ENCODE data around the gene TVP23B.
"Not testable (repeated sequence)": the region's sequence is repeated elsewhere in the genome, so short reads cannot be mapped to it uniquely, and the experiment has no call there.

The TVP23B gene

DNA sequence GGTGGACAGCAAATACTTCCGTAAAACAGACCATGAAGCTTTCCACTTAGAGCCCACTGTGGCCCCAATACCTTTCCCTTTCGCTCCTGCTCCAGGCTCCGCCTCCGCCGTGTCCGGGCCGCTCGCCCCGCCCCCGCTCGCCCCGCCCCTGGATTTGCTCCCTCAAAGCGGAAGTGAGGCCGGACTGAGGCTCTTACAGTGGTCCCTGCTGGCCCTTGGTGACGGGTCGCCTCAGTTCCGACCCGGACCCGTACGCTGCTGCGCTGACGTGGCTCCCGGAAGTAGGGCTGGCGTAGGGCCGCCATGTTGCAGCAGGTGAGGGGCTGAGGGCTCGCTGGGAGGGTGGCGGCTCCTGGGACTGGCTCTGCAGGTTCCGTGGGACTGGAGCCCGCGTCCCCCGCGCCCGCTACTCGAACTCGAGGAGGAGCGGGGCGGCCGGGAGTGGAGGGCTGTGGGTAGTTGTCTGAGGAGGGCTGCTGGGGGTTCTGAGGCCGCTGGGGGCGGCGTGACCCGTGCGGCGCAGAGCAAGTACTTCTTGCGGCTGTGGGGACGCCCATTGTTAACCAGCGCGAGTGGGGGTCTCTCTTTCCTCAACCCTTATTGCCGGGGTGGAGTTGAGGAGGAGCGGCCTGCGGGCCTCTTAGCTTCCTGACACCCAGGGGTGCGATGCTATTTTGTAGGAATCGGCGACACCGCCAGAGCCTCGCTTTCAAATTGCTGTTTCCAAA is at the start of gene TVP23B:
Gene TVP23B (plus strand): TSS at position 193 of the 728 bp plus-strand sequence. CDS start 111 bp downstream, at position 304.
- peak; percentile 95 to 98 for DNase-seq

DNA sequence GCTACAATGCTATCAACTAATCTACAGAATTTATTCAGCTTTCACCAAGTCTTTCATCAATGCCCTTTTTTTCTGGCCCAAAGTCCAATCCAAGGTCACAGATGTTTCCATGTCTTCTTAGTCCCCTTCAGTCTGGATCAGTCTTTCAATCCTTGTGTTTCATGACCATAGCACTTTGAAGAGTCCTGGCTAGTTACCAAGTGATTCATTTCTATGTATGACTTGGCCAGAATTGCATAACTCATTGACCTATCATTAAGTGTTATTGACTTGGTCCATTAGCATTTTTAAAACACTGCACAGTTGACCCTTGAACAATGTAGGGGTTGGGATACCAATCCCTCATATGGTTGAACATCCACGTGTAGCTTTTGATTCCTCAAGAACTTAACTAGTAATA is 48.5 kb upstream of the TVP23B start:
- not testable (repeated sequence) for DNase-seq

DNA sequence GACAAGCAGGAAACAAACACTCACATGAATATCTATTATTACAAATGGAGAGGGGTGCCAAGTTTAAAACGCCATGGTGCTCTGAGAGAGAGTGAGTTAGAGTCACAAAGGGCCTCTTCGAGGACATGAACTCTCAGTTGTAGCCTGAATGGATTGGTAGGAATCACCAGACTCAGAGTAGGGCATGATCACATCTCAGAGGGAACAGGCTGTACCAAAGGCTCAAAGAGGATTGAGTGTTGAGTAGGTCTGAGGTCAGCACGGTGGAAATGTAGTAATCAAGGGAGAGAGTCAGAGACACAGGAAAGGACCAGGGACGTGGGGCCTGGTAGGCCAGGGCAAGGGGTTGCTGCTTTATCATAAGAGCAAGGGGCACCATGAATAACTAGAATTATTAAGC is 47.6 kb upstream of the TVP23B start:
- DNase-seq, result not testable (repeated sequence)

DNA sequence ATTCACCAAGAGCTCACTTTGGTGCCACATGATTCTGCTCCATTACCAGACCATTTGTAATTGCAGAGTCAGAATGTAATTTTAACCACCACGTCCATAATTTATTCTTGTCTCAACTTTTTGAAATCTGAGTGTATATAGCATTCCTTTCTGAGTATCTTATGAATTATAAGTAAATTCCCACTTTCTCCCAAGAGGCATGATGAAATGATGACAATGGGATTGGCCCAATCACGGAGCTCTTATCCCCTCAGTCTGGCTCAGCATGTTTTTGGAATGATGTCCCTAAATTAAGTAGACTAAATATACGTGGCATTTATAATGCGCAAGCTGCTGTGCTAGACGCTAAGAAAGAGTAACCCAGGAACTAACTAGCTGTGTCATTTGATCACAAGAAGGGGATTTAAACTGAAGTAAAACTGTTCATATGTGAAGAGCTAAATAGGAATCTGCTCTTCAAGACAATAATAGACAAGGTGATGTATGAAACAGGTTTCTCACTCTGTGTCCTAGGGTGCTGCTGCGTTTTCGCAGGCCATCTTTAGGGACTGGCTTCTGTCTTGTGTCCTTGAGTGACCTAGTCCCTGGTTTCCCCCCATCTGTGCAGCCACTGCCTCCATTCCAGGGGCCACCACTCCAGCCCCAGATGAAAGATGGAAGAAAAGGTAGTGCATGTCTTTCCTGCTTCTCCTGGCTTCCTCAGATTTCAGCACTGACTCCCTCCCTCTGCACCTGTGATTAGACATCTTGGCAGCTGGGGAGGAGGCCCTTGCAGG is 41.2 kb upstream of the TVP23B start:
- not testable (repeated sequence) for DNase-seq

DNA sequence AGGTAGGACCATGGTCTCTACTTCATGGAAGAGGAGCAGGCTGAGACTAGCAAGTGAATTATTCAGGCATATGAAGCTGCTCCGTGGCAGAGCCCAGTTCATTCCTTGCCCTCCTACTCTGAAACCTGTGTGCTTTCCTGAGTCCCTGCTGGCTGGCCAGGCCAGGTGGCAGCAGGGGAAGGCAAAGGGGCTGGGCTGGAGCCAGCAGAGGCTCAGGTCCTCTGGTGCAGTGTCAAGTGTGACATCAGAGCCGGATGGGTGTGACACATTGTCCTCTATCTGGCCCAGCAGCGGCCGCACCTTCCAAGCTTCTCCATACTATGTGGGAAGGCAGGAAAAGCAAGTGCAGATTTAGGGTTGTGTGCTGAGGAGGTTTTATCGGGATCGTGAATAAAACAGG is 39.8 kb upstream of the TVP23B start:
- not testable (repeated sequence) for DNase-seq

DNA sequence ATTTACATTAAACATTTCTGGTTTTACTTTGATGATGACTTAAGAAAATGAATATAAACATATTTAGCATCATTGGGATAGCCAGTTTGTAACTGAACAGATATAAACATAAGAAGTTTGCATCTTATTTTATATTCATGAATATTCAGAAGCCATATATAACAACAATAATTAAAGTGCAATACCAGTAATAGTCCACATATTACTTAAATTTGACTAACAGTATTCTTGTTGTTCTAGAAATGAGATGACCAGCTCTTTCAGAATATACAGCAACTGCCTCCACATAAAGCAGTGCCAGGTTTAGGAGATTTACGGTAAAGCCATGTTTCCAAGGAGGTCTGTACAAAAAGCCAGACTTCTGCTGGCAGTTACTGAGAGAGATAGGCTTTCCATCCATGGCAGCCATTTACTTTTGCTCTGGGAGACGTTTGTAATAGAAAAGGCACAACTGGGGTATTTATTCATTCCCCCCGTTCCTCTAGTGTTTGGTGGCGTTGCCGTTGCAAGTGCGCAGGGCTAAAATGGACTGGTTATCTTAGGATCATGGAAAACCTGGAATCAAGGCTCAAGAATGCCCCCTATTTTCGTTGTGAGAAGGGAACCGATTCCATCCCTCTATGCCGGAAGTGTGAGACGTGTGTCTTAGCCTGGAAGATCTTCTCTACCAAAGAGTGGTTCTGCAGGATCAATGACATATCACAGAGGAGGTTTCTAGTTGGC is 37.1 kb upstream of the TVP23B start, which contains the start of gene FBXW10:
Gene FBXW10 (plus strand): TSS at position 356 of the 723 bp plus-strand sequence. CDS start 191 bp downstream, at position 547.
- not testable (repeated sequence) for DNase-seq

DNA sequence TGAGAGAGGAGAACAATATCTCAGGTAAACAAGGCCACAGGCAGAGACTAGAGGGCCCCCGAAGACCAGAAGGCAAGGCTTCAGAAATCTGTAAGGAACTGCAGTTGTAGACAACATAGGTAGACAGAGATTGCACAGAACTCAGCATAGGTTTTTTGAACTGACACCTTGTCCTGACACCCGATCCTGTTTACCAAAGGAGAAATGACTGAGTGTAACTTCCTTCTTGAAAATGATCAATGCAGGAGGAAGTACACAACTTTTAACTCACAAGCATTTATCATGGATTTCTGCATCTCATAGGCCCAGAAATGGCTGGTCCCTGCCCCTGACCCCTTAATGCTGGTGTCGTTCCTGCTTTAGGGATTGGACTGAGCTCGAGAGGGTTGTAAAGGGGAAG is 36.3 kb upstream of the TVP23B start:
- DNase-seq, result not testable (repeated sequence)

DNA sequence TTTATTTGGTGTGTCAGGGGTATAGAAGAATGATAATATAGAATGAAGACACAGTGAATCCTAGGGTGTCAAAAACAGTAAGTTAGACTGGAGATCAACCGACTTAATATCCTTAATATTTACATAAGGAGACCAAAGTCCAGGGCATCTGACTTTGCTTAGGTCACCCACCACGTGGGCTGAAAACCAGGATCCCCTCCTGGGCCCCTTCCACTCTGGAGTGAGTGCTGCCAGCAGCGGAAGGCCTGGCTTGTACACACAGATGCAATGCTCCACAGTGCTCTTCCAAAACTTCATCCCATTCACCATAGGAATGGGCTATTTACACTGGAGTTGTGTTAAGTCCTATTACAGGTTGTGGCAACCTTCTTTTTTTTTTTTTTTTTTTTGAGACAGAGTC is 34.4 kb upstream of the TVP23B start:
- not testable (repeated sequence) for DNase-seq

DNA sequence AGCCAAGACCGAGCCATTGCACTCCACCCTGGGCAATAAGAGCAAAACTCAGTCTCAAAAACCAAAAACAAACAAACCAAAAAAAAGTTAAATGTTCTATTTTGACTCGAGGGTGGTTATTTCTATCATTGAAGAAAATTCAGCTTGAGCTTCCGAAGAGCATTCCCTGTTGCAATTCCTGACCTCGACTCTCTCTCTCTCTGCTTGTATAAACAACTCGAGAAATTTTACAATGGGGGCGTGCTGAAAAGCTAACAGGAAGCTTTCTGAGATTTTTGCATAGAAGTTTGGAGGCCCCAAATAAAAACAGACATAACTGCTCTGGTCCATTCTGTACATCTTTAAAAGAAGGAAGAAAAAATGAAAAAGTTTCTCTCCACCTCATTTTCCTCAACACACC is 33.5 kb upstream of the TVP23B start:
- not testable (repeated sequence) for DNase-seq

DNA sequence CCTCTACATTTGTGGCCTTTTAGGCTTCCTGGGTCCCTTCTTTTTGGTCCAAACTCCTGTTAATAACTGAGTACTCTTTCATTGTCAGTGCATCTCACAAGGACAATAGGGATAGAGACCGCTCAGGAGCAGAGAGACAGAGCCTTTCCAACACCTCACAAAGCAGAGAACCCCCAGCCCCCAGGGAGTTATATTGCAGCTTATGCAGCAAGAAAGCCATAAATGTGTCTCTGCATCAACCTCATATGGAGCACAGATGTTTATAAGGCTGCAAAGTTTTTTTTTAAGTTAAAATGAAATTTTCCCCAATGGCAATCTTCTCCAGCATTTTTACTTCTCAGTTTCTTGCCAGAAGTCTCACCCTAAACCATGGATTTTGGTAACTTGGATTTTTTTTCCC is 30.7 kb upstream of the TVP23B start:
- DNase-seq, result not testable (repeated sequence)

DNA sequence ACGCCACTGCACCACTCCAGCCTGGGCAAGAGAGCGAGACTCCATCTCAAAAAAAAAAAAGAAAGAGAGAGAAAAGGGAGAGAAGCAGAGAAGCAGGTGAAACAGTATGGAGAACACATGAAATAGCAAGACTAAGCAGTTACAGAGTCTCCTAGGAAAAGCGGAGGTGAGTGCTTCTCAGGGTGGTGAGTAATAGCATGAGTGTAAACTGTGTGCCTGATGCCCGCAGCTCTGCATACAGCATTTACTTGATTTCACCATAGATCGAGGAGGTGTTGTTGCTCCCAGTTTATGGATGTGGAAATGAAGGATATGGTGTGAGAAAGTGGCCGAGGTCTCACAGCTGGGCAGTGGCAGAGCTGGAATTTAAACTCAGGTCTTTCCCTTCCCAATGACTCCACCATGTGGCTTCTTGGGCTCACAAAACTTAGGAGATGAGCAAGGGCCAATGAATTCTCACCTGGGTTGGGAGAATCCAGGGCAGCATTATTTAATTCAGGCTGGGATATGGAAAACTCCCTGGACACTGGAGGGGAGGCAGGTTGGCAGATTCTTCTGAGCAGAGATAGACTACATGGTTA is 27.1 kb upstream of the TVP23B start:
- not testable (repeated sequence) for DNase-seq

DNA sequence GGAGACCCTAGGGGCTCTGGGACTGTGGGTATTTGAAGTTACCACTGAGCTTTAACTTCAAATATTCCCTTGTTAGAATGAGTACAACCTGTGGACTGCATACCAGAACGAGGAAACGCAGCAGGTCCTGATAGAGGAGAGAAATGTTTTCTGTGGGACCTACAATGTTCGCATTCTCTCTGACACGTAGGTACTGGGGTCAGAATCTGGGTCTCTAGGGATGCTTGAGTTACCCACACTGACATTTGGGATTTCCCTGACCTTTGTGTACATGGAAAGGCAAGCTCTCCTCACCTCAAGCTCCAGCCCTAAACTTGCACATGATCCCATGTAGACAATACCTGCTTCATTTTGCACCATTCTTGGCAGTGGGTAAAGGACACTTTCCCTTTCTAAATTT is 25.0 kb upstream of the TVP23B start:
- not testable (repeated sequence) for DNase-seq

DNA sequence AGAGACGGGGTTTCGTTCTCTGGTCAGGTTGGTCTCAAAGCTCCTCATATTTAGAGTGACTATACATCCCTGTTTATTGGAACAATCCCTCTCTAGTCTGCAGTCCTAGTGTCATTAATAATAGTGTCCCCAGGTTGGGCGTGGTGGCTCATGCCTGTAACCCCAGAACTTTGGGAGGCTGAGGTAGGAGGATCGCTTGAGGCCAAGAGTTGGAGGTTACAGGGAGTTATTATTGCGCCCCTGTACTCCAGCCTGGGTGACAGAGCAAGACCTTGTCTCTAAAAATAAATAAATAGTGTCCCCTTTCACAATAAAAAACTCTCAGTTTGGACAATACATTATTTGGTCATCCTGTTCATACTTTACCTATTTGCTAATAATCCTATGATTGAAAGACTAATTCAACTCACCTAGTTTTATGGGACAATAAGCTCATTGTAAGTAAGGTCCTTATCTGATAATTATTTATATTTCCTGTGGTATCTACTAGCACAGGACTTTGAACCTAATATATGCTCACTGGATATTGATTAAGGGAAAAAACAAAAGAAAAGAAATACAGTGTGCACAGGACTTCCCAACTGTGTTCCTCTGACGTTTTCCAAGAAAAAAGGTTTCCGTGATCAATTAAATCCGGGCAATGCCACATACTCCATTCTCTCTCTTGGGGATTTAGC is 23.5 kb upstream of the TVP23B start:
- DNase-seq, result not testable (repeated sequence)

DNA sequence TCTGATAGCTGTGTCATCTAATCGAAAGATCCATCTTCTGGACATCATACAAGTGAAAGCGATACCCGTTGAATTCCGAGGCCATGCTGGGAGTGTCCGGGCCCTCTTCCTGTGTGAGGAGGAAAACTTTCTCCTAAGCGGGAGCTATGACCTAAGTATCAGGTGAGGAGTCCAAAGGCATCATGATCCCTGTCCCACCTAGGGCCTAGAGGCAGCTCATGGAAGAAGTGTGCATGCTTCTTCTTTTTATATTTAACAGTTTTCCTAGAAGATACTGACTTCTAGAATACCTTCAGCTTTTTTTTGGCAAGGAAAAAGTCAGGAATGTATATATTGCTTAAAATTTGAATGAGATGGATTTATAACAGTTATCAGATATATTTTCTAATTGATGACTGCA is 22.6 kb upstream of the TVP23B start:
- not testable (repeated sequence) for DNase-seq

DNA sequence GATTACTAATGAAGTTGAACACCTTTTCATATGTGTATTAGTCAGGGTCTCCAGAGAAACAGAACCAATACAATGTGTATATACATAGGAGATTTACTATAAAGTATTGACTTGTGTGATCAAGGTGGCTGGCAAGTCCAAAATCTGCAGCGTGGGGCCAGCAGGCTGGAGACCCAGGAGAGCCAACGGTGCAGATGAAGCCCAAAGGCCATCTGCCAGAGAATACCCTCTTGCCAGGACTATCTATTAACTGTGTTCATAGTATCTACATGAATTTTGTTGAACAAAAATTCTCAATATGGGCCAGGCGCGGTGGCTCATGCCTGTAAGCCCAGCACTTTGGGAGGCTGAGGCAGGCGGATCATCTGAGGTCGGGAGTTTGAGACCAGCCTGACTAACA is 20.8 kb upstream of the TVP23B start:
- DNase-seq, result not testable (repeated sequence)

DNA sequence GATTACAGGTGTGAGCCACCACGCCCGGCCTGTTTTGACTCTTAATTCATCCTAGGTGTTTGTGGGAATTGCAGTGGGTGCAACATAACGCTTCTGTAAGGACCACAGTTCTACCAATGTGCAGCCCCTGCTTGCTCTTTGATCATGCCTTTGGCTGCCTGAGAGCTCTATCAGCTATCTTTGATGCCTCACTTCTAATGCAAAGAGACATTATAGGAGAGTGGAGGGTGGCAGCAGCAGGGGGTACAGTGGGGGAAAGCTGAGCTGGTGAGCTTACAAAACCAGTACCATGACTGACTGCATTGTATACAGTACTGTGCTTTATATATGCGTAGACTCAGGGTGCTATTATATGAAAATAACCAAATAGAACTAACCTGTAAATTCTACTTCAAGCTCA is 10.4 kb upstream of the TVP23B start:
- not testable (repeated sequence) for DNase-seq

DNA sequence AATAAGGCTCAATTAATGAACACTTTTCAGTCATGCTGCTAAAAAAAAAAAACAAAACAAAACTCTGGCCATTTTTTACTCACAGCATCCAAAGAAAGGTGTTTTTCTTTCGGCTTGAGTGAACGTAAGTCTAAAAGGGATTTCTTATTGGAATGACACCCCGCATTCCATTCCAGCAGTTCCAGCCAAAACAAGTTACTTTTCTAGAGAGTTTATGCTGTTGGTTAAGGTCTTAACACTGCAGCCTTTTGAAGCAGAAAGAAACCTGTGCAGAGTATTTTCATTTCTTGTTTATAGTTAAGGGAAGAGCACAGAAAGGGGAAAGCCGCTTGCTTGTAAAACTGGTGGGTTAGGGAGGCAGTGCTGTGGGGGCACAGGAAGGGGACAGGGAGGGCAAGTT is 9.9 kb upstream of the TVP23B start:
- not testable (repeated sequence) for DNase-seq

DNA sequence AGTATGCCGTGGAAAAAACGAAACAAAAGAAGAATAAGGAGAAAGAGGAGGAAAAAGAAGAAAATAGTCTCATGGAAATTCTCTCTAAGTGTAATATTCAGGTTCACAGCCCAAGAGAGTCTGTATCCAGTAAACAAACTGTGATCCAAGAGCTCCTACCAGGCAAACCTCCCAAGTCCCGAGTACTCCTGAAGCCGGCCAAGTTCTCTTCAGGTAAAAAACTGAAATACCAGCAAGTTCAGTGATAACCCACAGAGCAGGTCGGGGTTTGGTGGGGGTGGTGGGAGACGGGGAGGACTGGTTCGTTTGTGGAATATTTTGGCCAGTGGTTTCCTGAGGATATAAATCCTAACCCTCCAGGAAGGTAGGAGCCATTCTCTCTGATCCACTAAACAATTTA is 8.5 kb upstream of the TVP23B start:
- no peak for DNase-seq

DNA sequence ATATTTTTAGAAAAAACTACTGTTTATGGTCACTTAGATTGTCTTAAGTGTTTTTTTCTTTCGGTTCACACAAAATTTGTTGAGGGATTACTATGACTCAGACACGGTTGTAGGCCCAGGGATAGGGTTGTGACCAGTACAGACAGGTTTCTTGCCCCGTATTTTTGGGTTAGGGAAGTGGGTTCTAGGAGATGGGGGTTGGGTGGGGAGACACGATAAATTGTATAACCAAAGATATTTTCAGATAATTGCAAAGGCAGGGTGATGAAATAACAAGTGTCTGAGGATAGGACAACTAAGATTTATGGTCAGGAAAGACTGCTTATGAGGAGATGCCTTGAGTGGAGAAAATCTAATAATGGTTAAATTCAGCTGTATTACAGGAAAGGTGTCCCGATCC is 822 bp downstream of the TVP23B start:
- peak in 1 of 2 donors; percentile 28 for DNase-seq

DNA sequence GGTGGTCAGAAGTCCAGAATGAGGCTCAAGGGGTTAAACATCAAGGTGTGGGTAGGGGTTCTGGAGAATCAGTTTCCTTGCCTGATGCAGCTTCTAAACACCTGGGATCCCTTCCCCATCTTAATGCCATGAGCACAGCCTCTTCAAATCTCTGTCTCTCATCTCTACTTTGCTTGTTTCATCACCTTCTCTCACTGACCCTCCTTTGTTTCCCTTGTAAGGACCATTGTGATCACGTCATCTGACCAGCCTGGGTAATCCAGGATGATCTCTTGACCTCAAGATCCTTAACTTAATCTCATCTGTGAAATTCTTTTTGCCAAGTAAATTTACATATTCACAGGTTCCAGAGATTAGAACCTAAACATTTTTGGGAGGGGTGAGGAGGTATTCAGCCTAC is 5.0 kb downstream of the TVP23B start:
- not testable (repeated sequence) for DNase-seq

DNA sequence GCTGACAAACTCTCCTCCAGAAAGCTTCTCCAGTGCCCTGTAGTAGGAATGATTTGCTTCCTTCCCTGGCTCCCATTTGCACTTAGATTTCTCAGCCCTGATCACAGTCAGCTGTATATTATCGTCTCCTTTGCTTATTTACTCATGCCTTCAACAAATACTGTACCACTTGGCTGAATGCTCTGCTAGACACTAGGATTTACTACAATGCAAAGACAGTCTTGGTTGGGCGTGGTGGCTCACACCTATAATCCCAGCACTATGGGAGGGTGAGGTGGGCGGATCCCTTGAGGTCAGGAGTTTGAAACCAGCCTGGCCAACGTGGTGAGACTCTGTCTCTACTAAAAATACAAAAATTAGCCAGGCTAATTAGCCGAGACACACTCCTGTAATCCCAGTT is 5.9 kb downstream of the TVP23B start:
- DNase-seq, result not testable (repeated sequence)

DNA sequence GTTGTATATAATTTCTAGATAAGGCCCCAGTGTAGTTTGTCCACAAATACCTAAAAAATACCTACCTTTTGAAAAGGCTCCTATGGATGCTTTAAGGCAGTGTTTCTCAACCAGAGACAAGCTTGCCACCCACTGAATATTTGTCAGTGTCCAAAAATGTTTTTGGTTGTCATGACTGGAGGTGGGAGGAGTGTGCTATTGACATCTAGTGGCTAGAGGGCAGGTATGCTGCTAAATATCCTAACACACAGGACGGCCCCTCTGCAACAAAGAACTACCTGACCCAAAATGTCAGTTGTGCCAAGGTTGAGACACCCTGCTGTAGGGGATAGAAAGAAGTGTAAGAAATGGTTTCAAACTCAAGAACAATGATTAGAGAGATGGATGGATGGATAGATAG is 10.4 kb downstream of the TVP23B start:
- DNase-seq, result peak in 1 of 2 donors; percentile 46

Data from CD4-positive, alpha-beta T cell treated with Interleukin-4 for 1 hour (primary cell).